Activated T-cell treated with anti-CD3 and anti-CD28 coated beads, Interleukin-2, amount 50 U/mL, for 1 hour (primary cell): ENCODE results near the gene NDRG4.

Experiments used
- DNase-seq: peaks from one replicate; pipeline ENCODE4 v3.0.0-alpha.2; 2020

NDRG4 gene

DNA sequence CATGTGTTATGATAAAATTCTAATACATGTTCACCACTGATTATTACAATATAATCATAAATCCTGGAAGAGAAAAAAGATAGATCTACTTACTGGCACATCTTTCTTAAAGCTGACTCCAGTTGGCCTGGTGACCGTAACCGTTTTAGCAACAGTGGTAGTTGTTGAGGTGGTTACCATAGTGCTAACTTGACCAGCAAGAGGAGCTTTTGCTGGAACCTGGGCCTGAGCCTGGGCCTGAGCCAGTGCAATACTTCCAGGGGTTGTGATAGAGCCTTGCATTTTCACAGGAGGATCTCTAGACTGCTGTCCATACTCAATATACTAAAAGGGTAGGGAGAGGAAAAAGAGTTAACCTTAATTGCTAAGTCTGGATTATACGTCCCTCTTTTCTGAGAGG lies 51.6 kb downstream of the NDRG4 start:
- DNase-seq = no peak

- DNase-seq = no peak
Measured at GRCh38 chr16:58556678-58557077, 56.7 kb downstream of the NDRG4 start.
